ENCODE measurements around the gene SEMA3B. TPM values are rescaled to one million over a fixed set of nuclear protein-coding genes. Genes with fewer than 3 reads are reported as not detected.

SEMA3B gene
- total RNA-seq, 1 experiment from 2014 or later: 21.8 TPM

- no peak overlapping the region for H3K4me3 Mint-ChIP-seq (ENCODE audit: unreplicated experiment)
- Histone ChIP-seq H3K4me3 (ENCODE audit: low read depth, low read length) (no peak overlapping the region), H3K36me3 (ENCODE audit: control insufficient read depth, insufficient read depth, low read length) (no peaks in the 10 kb centered on the region; the same call in 1 of the 2 replicates), H3K4me1 (peaks cover 8% of the 10 kb centered on the region), H3K27me3 (replicated peaks; ENCODE audit: control insufficient read depth, insufficient read depth, low read length) (no peaks in the 10 kb centered on the region), H3K9me3 (no peaks in the 10 kb centered on the region)
- no peaks in the 10 kb centered on the region for H3K9me3 Mint-ChIP-seq (ENCODE audit: unreplicated experiment)
- POLR2A ChIA-PET: no interaction called here
- H3K36me3 Mint-ChIP-seq (ENCODE audit: insufficient read depth, unreplicated experiment): peaks cover 11% of the 10 kb centered on the region
- H3K4me1 Mint-ChIP-seq (ENCODE audit: low read depth, unreplicated experiment): no peaks in the 10 kb centered on the region
- no peak for DNase-seq
- no peak for TF ChIP-seq CTCF (IDR thresholded peaks at IDR 0.05; ENCODE audit: insufficient read depth in 1 of 2, low read depth in 1 of 2, low read length in 1 of 2, severe bottlenecking in 1 of 2, unreplicated experiment in 1 of 2)
- CTCF ChIA-PET: interaction anchor here (4.1 kb wide), 1 partner anchor 9 kb away, joined by 30 read pairs; the partner anchor contains the start of gene GNAI2
- intact Hi-C loops (cut with micrococcal nuclease; ENCODE audit: unreplicated experiment): no loop called here
- BruUV-seq (replicated peaks): no TSS peak
- no peaks in the 10 kb centered on the region for H3K27me3 Mint-ChIP-seq (ENCODE audit: insufficient read depth, unreplicated experiment)
- H3K27ac Mint-ChIP-seq (ENCODE audit: unreplicated experiment): no peak overlapping the region
Observed at GRCh38 chr3:50245251-50245745, 23.6 kb upstream of the SEMA3B start.

GRCh38 chr3:50245831-50246516 is 23.0 kb upstream of the SEMA3B start:
- no peaks in the 10 kb centered on the region for H3K9me3 Mint-ChIP-seq (ENCODE audit: unreplicated experiment)
- BruUV-seq (replicated peaks): no TSS peak
- DNase-seq: peak; percentile 81 to 90

More at GRCh38 chr3:50245831-50246516, 23.0 kb upstream of the SEMA3B start:
- intact Hi-C loops (cut with micrococcal nuclease; ENCODE audit: unreplicated experiment): loop anchor here (1.0 kb wide), 1 partner anchor 19 kb away; no protein-coding TSS in a partner anchor
- peak; percentile 87 to 97 for TF ChIP-seq CTCF (IDR thresholded peaks at IDR 0.05; ENCODE audit: insufficient read depth in 1 of 2, low read depth in 1 of 2, low read length in 1 of 2, severe bottlenecking in 1 of 2, unreplicated experiment in 1 of 2)
- Histone ChIP-seq H3K4me3 (ENCODE audit: low read depth, low read length) (no peak overlapping the region), H3K36me3 (ENCODE audit: control insufficient read depth, insufficient read depth, low read length) (no peaks in the 10 kb centered on the region; the same call in 1 of the 2 replicates), H3K27me3 (replicated peaks; ENCODE audit: control insufficient read depth, insufficient read depth, low read length) (no peaks in the 10 kb centered on the region), H3K9me3 (no peaks in the 10 kb centered on the region), H3K4me1 (peaks cover 8% of the 10 kb centered on the region)
- no peak overlapping the region for H3K4me3 Mint-ChIP-seq (ENCODE audit: unreplicated experiment)
- H3K27me3 Mint-ChIP-seq (ENCODE audit: insufficient read depth, unreplicated experiment): no peaks in the 10 kb centered on the region
- H3K27ac Mint-ChIP-seq (ENCODE audit: unreplicated experiment): peak overlapping the region; percentile 55
- H3K36me3 Mint-ChIP-seq (ENCODE audit: insufficient read depth, unreplicated experiment): peaks cover 15% of the 10 kb centered on the region
- CTCF ChIA-PET: interaction anchor here (0.7 to 4.1 kb wide), 13 partner anchors 10 to 109 kb away, joined by 3 to 30 read pairs (median 4); partner anchors contain the start of gene GNAI2
- no peaks in the 10 kb centered on the region for H3K4me1 Mint-ChIP-seq (ENCODE audit: low read depth, unreplicated experiment)
- POLR2A ChIA-PET: interaction anchor here (0.6 to 1.1 kb wide), 3 partner anchors 10 to 145 kb away, joined by 3 to 4 read pairs (median 4); no protein-coding TSS in a partner anchor

Data from Caco-2 (cell line).